Activated CD4-positive, alpha-beta T cell treated with anti-CD3 and anti-CD28 coated beads, Interleukin-2, Interleukin-6, amounts not matched to agents 100 ng/mL and 50 ng/mL, durations not matched to agents 16 hours and 8 hours (primary cell): ENCODE measurements around the gene KLHL22.

Source experiments
- DNase-seq: peaks from one replicate; pipeline ENCODE4 v3.0.0-alpha.2; 2020

KLHL22 gene

GRCh38 chr22:20442485-20443284 is 52.9 kb downstream of the KLHL22 start:
- DNase-seq: no peak

GRCh38 chr22:20441631-20442484 is 53.7 kb downstream of the KLHL22 start:
- no peak for DNase-seq

GRCh38 chr22:20440637-20441591 is 54.7 kb downstream of the KLHL22 start:
- no peak for DNase-seq

GRCh38 chr22:20439928-20440575 is 55.5 kb downstream of the KLHL22 start:
- DNase-seq: no peak

GRCh38 chr22:20439556-20439927 is 56.1 kb downstream of the KLHL22 start:
- no peak for DNase-seq

- DNase-seq: no peak
These were observed 56.7 kb downstream of the KLHL22 start for GRCh38 chr22:20438678-20439492.

- DNase-seq: no peak
These were observed 57.2 kb downstream of the KLHL22 start for GRCh38 chr22:20438427-20438677.

- DNase-seq: no peak
These were observed 57.8 kb downstream of the KLHL22 start, which contains the start of gene SCARF2 for GRCh38 chr22:20437613-20438426. TSS of gene SCARF2 (minus strand) at chr22:20437825. CDS start at chr22:20437754, 71 bp downstream.

- DNase-seq: no peak
These were observed 58.6 kb downstream of the KLHL22 start for GRCh38 chr22:20436768-20437612.

GRCh38 chr22:20436307-20436767 is 59.3 kb downstream of the KLHL22 start:
- no peak for DNase-seq

GRCh38 chr22:20435436-20436306 is 59.9 kb downstream of the KLHL22 start:
- no peak for DNase-seq

- DNase-seq: no peak
These were observed 60.8 kb downstream of the KLHL22 start for GRCh38 chr22:20434773-20435172.

- DNase-seq: no peak
These were observed 61.3 kb downstream of the KLHL22 start for GRCh38 chr22:20434264-20434751.

- DNase-seq: no peak
These were observed 61.8 kb downstream of the KLHL22 start for GRCh38 chr22:20433686-20434241.

GRCh38 chr22:20433191-20433590 is 62.4 kb downstream of the KLHL22 start:
- no peak for DNase-seq

- no peak for DNase-seq
These were observed 63.3 kb downstream of the KLHL22 start for GRCh38 chr22:20432244-20432686.

GRCh38 chr22:20431511-20432192 is 63.9 kb downstream of the KLHL22 start:
- DNase-seq: no peak
